Activated CD8-positive, alpha-beta memory T cell treated with anti-CD3 and anti-CD28 coated beads for 48 hours (primary cell): ENCODE measurements around the gene ITGA11.

Experiments
- DNase-seq, 3 experiments: peaks; one replicate each; pipeline ENCODE4 v3.0.0-alpha.2; 2020; ENCODE audit warnings: low read depth in 2 of 3, low spot score in 2 of 3

Gene ITGA11

GRCh38 chr15:68447976-68448755 is 16.2 kb upstream of the ITGA11 start:
- DNase-seq = no peak

GRCh38 chr15:68447209-68447608 is 15.2 kb upstream of the ITGA11 start:
- DNase-seq = no peak

- no peak for DNase-seq
Measured at GRCh38 chr15:68445351-68445750, 13.4 kb upstream of the ITGA11 start.

GRCh38 chr15:68444336-68444735 is 12.4 kb upstream of the ITGA11 start:
- DNase-seq = no peak

- no peak for DNase-seq
Measured at GRCh38 chr15:68442903-68443302, 10.9 kb upstream of the ITGA11 start.

- no peak for DNase-seq
Measured at GRCh38 chr15:68442041-68442440, 10.1 kb upstream of the ITGA11 start.

- no peak for DNase-seq
Measured at GRCh38 chr15:68441045-68441743, 9.2 kb upstream of the ITGA11 start.

GRCh38 chr15:68440136-68440535 is 8.2 kb upstream of the ITGA11 start:
- DNase-seq = no peak

- DNase-seq = no peak
Measured at GRCh38 chr15:68439506-68439905, 7.5 kb upstream of the ITGA11 start.

- no peak for DNase-seq
Measured at GRCh38 chr15:68436680-68437079, 4.7 kb upstream of the ITGA11 start.

GRCh38 chr15:68435966-68436365 is 4.0 kb upstream of the ITGA11 start:
- no peak for DNase-seq

- DNase-seq = no peak
Measured at GRCh38 chr15:68434021-68434420, 2.1 kb upstream of the ITGA11 start.

- DNase-seq = no peak
Measured at GRCh38 chr15:68433551-68433950, 1.6 kb upstream of the ITGA11 start.

GRCh38 chr15:68432441-68433064 is 590 bp upstream of the ITGA11 start:
- DNase-seq = no peak

- DNase-seq = no peak
Measured at GRCh38 chr15:68431037-68431791, 749 bp downstream of the ITGA11 start.

- no peak for DNase-seq
Measured at GRCh38 chr15:68430471-68431036, 1.4 kb downstream of the ITGA11 start.

GRCh38 chr15:68429691-68430470 is 2.1 kb downstream of the ITGA11 start:
- DNase-seq = no peak

GRCh38 chr15:68428431-68428940 is 3.5 kb downstream of the ITGA11 start:
- DNase-seq = no peak

GRCh38 chr15:68427963-68428362 is 4.0 kb downstream of the ITGA11 start:
- no peak for DNase-seq

GRCh38 chr15:68427366-68427765 is 4.6 kb downstream of the ITGA11 start:
- DNase-seq = no peak
